Panc1 (cell line): ENCODE measurements around the gene THTPA.

Experiments
- POLR2AphosphoS5 ChIP-seq: IDR thresholded peaks from 2 replicates; pipeline ENCODE4 v1.6.1; 2012; ENCODE audit warnings: mild to moderate bottlenecking, low read depth, low read length, moderate library complexity
- SIN3A ChIP-seq: IDR thresholded peaks from 2 replicates; pipeline ENCODE4 v1.6.1; 2012; ENCODE audit warnings: low read depth, mild to moderate bottlenecking, low read length, moderate library complexity, borderline replicate concordance; ENCODE audit not compliant: insufficient read depth
- TF ChIP-seq, protein P1 (sequence below): fragments of 450-650 bp; IDR thresholded peaks from 2 replicates; pipeline ENCODE4 v1.5.1; 2017; ENCODE audit warnings: mild to moderate bottlenecking

DNA sequence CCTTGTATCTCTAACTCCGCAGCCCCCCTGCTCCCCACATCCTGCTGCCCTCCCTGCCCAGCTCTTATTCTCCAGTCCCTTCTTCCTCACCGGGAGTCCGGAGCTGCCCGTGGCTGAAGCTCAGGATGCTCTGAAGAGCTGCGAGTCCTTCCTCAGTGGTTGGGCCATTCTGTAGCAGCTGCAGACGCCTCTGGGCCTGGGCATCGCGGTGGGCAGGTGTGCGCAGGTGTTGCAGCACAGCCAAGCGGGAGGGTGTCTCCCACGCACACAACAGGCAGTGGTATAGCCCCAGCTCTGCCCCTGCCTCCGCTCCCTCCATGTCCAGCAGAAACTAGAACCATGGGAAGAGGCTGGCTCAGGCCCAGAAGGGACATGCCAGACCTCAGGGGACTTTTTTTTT lies 24.7 kb upstream of the THTPA start:
- no peak for TF ChIP-seq SIN3A
- TF ChIP-seq, protein P1, sequence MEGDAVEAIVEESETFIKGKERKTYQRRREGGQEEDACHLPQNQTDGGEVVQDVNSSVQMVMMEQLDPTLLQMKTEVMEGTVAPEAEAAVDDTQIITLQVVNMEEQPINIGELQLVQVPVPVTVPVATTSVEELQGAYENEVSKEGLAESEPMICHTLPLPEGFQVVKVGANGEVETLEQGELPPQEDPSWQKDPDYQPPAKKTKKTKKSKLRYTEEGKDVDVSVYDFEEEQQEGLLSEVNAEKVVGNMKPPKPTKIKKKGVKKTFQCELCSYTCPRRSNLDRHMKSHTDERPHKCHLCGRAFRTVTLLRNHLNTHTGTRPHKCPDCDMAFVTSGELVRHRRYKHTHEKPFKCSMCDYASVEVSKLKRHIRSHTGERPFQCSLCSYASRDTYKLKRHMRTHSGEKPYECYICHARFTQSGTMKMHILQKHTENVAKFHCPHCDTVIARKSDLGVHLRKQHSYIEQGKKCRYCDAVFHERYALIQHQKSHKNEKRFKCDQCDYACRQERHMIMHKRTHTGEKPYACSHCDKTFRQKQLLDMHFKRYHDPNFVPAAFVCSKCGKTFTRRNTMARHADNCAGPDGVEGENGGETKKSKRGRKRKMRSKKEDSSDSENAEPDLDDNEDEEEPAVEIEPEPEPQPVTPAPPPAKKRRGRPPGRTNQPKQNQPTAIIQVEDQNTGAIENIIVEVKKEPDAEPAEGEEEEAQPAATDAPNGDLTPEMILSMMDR = no peak
- no peak for TF ChIP-seq POLR2AphosphoS5
